Measurements from ENCODE around the gene RFESD. TPM values are rescaled to one million over a fixed set of nuclear protein-coding genes. Genes with fewer than 3 reads are reported as not detected.

Gene RFESD
- total and polyA plus RNA-seq, 4 donors, result 1.1 to 98.0 (median 1.4) TPM

GRCh38 chr5:95641741-95642220 lies 4.8 kb upstream of the RFESD start (continued):
- peak; percentile 94 for TF ChIP-seq REST (IDR thresholded peaks at IDR 0.05)
- peak; percentile 15 for TF ChIP-seq HNF4G (IDR thresholded peaks at IDR 0.05)
- peak; percentile 75 for TF ChIP-seq FOXA2 (IDR thresholded peaks at IDR 0.05)
- no peak for TF ChIP-seq NR2F2 (IDR thresholded peaks at IDR 0.05)
- peak; percentile 98 for TF ChIP-seq SP1 (IDR thresholded peaks at IDR 0.05)
- peak in 1 of 2 donors; percentile 9 for TF ChIP-seq EGR1 (IDR thresholded peaks at IDR 0.05; ENCODE audit: low read depth in 2 of 2)
- peak; percentile 63 for TF ChIP-seq FOXA1 (IDR thresholded peaks at IDR 0.05)

GRCh38 chr5:95643152-95643551 lies 3.4 kb upstream of the RFESD start:
- Histone ChIP-seq H3K9ac (ENCODE audit: low read depth in 1 of 2, low read length in 2 of 2) (peak overlapping the region in 1 of 2 donors; percentile 21), H3K4me1 (ENCODE audit: control insufficient read depth in 4 of 4, insufficient read depth in 4 of 4, low read length in 3 of 4) (peaks cover 7 to 43% (median 16%) of the 10 kb centered on the region in 4 donors), H3K36me3 (ENCODE audit: control insufficient read depth in 4 of 4, insufficient read depth in 3 of 4, low read depth in 1 of 4, low read length in 3 of 4) (no peaks in the 10 kb centered on the region), H3K27ac (ENCODE audit: low read depth in 1 of 2, low read length in 2 of 2) (peak overlapping the region; percentile 11 to 13), H3K4me3 (ENCODE audit: low read depth in 1 of 3, low read length in 3 of 3) (no peak overlapping the region), H3K27me3 (ENCODE audit: control insufficient read depth in 4 of 4, insufficient read depth in 4 of 4, low read length in 3 of 4) (no peaks in the 10 kb centered on the region), H3K9me3 (ENCODE audit: control insufficient read depth in 4 of 4, low read length in 3 of 4) (no peaks in the 10 kb centered on the region)
- WGBS, result 69% methylated on average over 7 of the region's 7 CpGs
- TF ChIP-seq REST (IDR thresholded peaks at IDR 0.05), result no peak
- TF ChIP-seq MAX (IDR thresholded peaks at IDR 0.05), result no peak
- TF ChIP-seq EGR1 (IDR thresholded peaks at IDR 0.05; ENCODE audit: low read depth in 2 of 2), result no peak
- TF ChIP-seq FOXA2 (IDR thresholded peaks at IDR 0.05), result no peak
- no peak for TF ChIP-seq CTCF (IDR thresholded peaks at IDR 0.05; ENCODE audit: low read depth, low read length, missing input control)
- peak; percentile 32 to 54 for TF ChIP-seq RXRA (IDR thresholded peaks at IDR 0.05)
- TF ChIP-seq TAF1 (conservative IDR thresholded peaks at IDR 0.05), result no peak
- peak in 1 of 2 donors; percentile 19 for TF ChIP-seq RAD21 (IDR thresholded peaks at IDR 0.05)
- TF ChIP-seq HNF4A (conservative IDR thresholded peaks at IDR 0.05), result peak; percentile 60 to 61
- TF ChIP-seq SP1 (IDR thresholded peaks at IDR 0.05), result peak; percentile 43
- no peak for TF ChIP-seq FOXA1 (IDR thresholded peaks at IDR 0.05)
- DNase-seq (ENCODE audit: low spot score), result no peak

Measured in liver (tissue), 9 donors.